SK-N-SH (cell line): ENCODE results near the gene ASMTL. TPM values are rescaled to one million over a fixed set of nuclear protein-coding genes. Genes with fewer than 3 reads are reported as not detected.

ENCODE experiments used
- CTCF ChIA-PET: fragments of 300-600, 350-600 bp; formaldehyde crosslinking; extraction: SDS; loops from one replicate; lab custom pipeline; 2021; lab: Yijun Ruan, JAX
- POLR2A ChIA-PET: fragments of 350-600 bp; sonication (Branson Sonifier 250); formaldehyde crosslinking; extraction: SDS; loops from one replicate; lab custom pipeline; 2020; ENCODE audit warnings: antibody characterized with exemption, inconsistent platforms; lab: Yijun Ruan, JAX
- DNase-seq: peaks from one replicate; pipeline ENCODE4 v3.0.0; 2012
- H2AFZ ChIP-seq: fragments of 200-600 bp; sonication (generic); 2 replicates; pipeline ENCODE4 v1.8.1; 2016; ENCODE audit warnings: antibody characterized with exemption, mild to moderate bottlenecking, low read depth
- H3F3A ChIP-seq: fragments of 200-600 bp; sonication (generic); replicated peaks from 2 replicates; pipeline ENCODE3; 2016; ENCODE audit warnings: antibody characterized with exemption, mild to moderate bottlenecking; ENCODE audit not compliant: insufficient read depth
- H3K27ac ChIP-seq, 2 experiments: fragments of 200-500 bp in 1 of 2; fragments of 200-600 bp in 1 of 2; sonication (Bioruptor generic) in 1 of 2; sonication (generic), shearing (Covaris generic) in 1 of 2; 2 replicates each; pipeline versions ENCODE4 v1.5.1 to v1.6.1; 2014 to 2016; ENCODE audit warnings: low read depth in 2 of 2, inconsistent platforms in 1 of 2, low read length in 1 of 2, mild to moderate bottlenecking in 1 of 2, mixed read lengths in 1 of 2
- H3K27me3 ChIP-seq: fragments of 200-600 bp; sonication (generic), shearing (Covaris generic); 2 replicates; pipeline ENCODE4 v1.6.1; 2016; ENCODE audit warnings: mixed run types; ENCODE audit not compliant: insufficient read depth
- H3K36me3 ChIP-seq, 2 experiments: fragments of 200-500 bp in 1 of 2; fragments of 200-600 bp in 1 of 2; sonication (Bioruptor generic) in 1 of 2; sonication (generic) in 1 of 2; replicated peaks in 1 of 2; 2 replicates each; pipeline versions ENCODE3 to v1.5.1; 2014 to 2016; ENCODE audit warnings: low read length in 1 of 2, mild to moderate bottlenecking in 1 of 2; ENCODE audit not compliant: insufficient read depth in 2 of 2, control insufficient read depth in 1 of 2
- H3K4me1 ChIP-seq, 2 experiments: fragments of 200-500 bp in 1 of 2; fragments of 200-600 bp in 1 of 2; sonication (Bioruptor generic) in 1 of 2; sonication (generic), shearing (Covaris generic) in 1 of 2; 2 replicates each; pipeline versions ENCODE4 v1.5.1 to v1.6.1; 2014 to 2016; ENCODE audit warnings: low read depth in 1 of 2, low read length in 1 of 2, mixed run types in 1 of 2; ENCODE audit not compliant: insufficient read depth in 2 of 2, control insufficient read depth in 1 of 2
- H3K4me2 ChIP-seq: fragments of 200-600 bp; sonication (generic), shearing (Covaris generic); 2 replicates; pipeline ENCODE4 v1.6.1; 2017; ENCODE audit warnings: mixed run types
- H3K4me3 ChIP-seq, 2 experiments: fragments of 200-500 bp in 1 of 2; fragments of 200-600 bp in 1 of 2; sonication (Bioruptor generic) in 1 of 2; sonication (generic), shearing (Covaris generic) in 1 of 2; 2 replicates each; pipeline versions ENCODE4 v1.5.1 to v1.8.1; 2014 to 2016; ENCODE audit warnings: low read depth in 2 of 2, inconsistent platforms in 1 of 2, low read length in 1 of 2, mild to moderate bottlenecking in 1 of 2, mixed read lengths in 1 of 2, moderate library complexity in 1 of 2
- H3K79me2 ChIP-seq: fragments of 200-600 bp; sonication (generic); 2 replicates; pipeline ENCODE4 v1.8.1; 2017; ENCODE audit warnings: mild to moderate bottlenecking; ENCODE audit not compliant: insufficient read depth
- H3K9ac ChIP-seq: fragments of 200-600 bp; sonication (generic); 2 replicates; pipeline ENCODE4 v1.6.1; 2017; ENCODE audit warnings: mixed run types
- H3K9me2 ChIP-seq: fragments of 200-600 bp; sonication (generic); 2 replicates; pipeline ENCODE4 v1.6.1; 2017; ENCODE audit warnings: mixed run types
- H3K9me3 ChIP-seq: fragments of 200-600 bp; sonication (generic); 2 replicates; pipeline ENCODE4 v1.6.1; 2017; ENCODE audit warnings: mixed run types, mild to moderate bottlenecking, moderate library complexity
- H4K20me1 ChIP-seq: fragments of 200-600 bp; sonication (generic); 2 replicates; pipeline ENCODE4 v1.6.1; 2017; ENCODE audit warnings: mild to moderate bottlenecking, mixed run types; ENCODE audit not compliant: insufficient read depth
- ELF1 ChIP-seq: IDR thresholded peaks from 2 replicates; pipeline ENCODE4 v1.4.0; 2012
- EP300 ChIP-seq, 2 experiments: IDR thresholded peaks; 2 replicates each; pipeline versions ENCODE4 v1.4.0 to v1.6.1; 2012; ENCODE audit warnings: borderline replicate concordance in 1 of 2, low read depth in 1 of 2, low read length in 1 of 2
- EZH2phosphoT487 ChIP-seq: fragments of 200-600 bp; sonication (generic); IDR thresholded peaks from 2 replicates; pipeline ENCODE4 v1.6.1; 2017; ENCODE audit warnings: low read depth, mixed run types, mild to moderate bottlenecking, antibody characterized with exemption, moderate library complexity, borderline replicate concordance
- FOXJ3 ChIP-seq: sonication (generic); formaldehyde crosslinking; IDR thresholded peaks from 2 replicates; pipeline ENCODE4 v1.5.1; 2020; ENCODE audit warnings: mild to moderate bottlenecking, missing genetic modification reagents
- FOXM1 ChIP-seq: IDR thresholded peaks from 2 replicates; pipeline ENCODE4 v1.4.0; 2012; ENCODE audit warnings: low read depth, mild to moderate bottlenecking
- IRF3 ChIP-seq: fragments of 150-350 bp; IDR thresholded peaks from 2 replicates; pipeline ENCODE4 v1.6.1; 2016; ENCODE audit warnings: mild to moderate bottlenecking, low read depth, low read length
- MAX ChIP-seq: IDR thresholded peaks from 2 replicates; pipeline ENCODE4 v1.4.0; 2012; ENCODE audit warnings: low read depth
- NFIC ChIP-seq: IDR thresholded peaks from 2 replicates; pipeline ENCODE4 v1.4.0; 2012; ENCODE audit warnings: borderline replicate concordance
- NRF1 ChIP-seq: IDR thresholded peaks from 2 replicates; pipeline ENCODE4 v1.6.1; 2012; ENCODE audit warnings: low read depth, mild to moderate bottlenecking, low read length
- RCOR1 ChIP-seq: fragments of 150-350 bp; IDR thresholded peaks from 2 replicates; pipeline ENCODE4 v1.6.1; 2017; ENCODE audit warnings: antibody characterized with exemption, low read length
- RXRA ChIP-seq: IDR thresholded peaks from 2 replicates; pipeline ENCODE4 v1.4.0; 2012; ENCODE audit warnings: low read depth, mild to moderate bottlenecking, borderline replicate concordance
- TAF1 ChIP-seq: IDR thresholded peaks from 2 replicates; pipeline ENCODE4 v1.6.1; 2012; ENCODE audit warnings: low read depth, mild to moderate bottlenecking, low read length, moderate library complexity, borderline replicate concordance
- TCF12 ChIP-seq: IDR thresholded peaks from 2 replicates; pipeline ENCODE4 v1.4.0; 2012
- TEAD4 ChIP-seq: IDR thresholded peaks from 2 replicates; pipeline ENCODE4 v1.4.0; 2012; ENCODE audit warnings: mild to moderate bottlenecking, borderline replicate concordance; ENCODE audit not compliant: insufficient read depth
- WGBS: methylation state at CpG from one replicate; pipeline ENCODE4 v1.1.6; 2017; ENCODE audit warnings: low lambda C conversion rate; 5-methylcytosine and 5-hydroxymethylcytosine counted together
- polyA plus RNA-seq, 3 experiments: library from polyadenylated mRNA; depleted of rRNA; stranded (reverse); fragments of >200 nt; gene quantifications; 2 replicates each; pipeline ENCODE4 v1.2.3, GENCODE V29; 2012
- TF ChIP-seq, protein P1 (sequence below): IDR thresholded peaks from 2 replicates; pipeline ENCODE4 v1.6.1; 2012; ENCODE audit warnings: mild to moderate bottlenecking, low read depth, low read length, moderate library complexity
- TF ChIP-seq, protein P2 (sequence below): fragments of 150-350 bp; IDR thresholded peaks from 2 replicates; pipeline ENCODE4 v1.6.1; 2017; ENCODE audit warnings: antibody characterized with exemption, low read length, low read depth, borderline replicate concordance

The ASMTL gene
- polyA plus RNA-seq, 1 of the 3 experiments (the other 2 are of a cell fraction) = 37.7 TPM

GRCh38 chrX:1397441-1398270 is 55.1 kb downstream of the ASMTL start:
- Histone ChIP-seq H3K79me2 (peaks cover 37% of the 10 kb centered on the region), H4K20me1 (no peaks in the 10 kb centered on the region), H3K4me1 (peaks cover 0 to 7% of the 10 kb centered on the region in 2 experiments; a peak in 1 of 4 replicates), H3K9ac (no peak overlapping the region), H3K9me3 (no peaks in the 10 kb centered on the region), H3K36me3 (peaks cover 0 to 6% of the 10 kb centered on the region in 2 experiments), H3F3A (no peaks in the 10 kb centered on the region), H3K4me2 (no peak overlapping the region), H3K27me3 (no peaks in the 10 kb centered on the region), H3K4me3 (no peak overlapping the region), H3K27ac (no peak overlapping the region), H2AFZ (no peak overlapping the region), H3K9me2 (no peaks in the 10 kb centered on the region)
- no peak for DNase-seq
- ChIA-PET POLR2A (no interaction called here), CTCF (no interaction called here)
- WGBS = 90% methylated on average over 28 of the region's 29 CpGs
- no peak for TF ChIP-seq NFIC
- no peak for TF ChIP-seq MAX
- no peak for TF ChIP-seq ELF1
- no peak for TF ChIP-seq RXRA
- no peak for TF ChIP-seq TAF1
- no peak for TF ChIP-seq FOXM1
- no peak for TF ChIP-seq EZH2phosphoT487
- TF ChIP-seq FOXJ3 (CRISPR knock-in tag) = no peak
- no peak for TF ChIP-seq TEAD4
- TF ChIP-seq RCOR1 = no peak
- TF ChIP-seq TCF12 = no peak
- TF ChIP-seq, protein P1, sequence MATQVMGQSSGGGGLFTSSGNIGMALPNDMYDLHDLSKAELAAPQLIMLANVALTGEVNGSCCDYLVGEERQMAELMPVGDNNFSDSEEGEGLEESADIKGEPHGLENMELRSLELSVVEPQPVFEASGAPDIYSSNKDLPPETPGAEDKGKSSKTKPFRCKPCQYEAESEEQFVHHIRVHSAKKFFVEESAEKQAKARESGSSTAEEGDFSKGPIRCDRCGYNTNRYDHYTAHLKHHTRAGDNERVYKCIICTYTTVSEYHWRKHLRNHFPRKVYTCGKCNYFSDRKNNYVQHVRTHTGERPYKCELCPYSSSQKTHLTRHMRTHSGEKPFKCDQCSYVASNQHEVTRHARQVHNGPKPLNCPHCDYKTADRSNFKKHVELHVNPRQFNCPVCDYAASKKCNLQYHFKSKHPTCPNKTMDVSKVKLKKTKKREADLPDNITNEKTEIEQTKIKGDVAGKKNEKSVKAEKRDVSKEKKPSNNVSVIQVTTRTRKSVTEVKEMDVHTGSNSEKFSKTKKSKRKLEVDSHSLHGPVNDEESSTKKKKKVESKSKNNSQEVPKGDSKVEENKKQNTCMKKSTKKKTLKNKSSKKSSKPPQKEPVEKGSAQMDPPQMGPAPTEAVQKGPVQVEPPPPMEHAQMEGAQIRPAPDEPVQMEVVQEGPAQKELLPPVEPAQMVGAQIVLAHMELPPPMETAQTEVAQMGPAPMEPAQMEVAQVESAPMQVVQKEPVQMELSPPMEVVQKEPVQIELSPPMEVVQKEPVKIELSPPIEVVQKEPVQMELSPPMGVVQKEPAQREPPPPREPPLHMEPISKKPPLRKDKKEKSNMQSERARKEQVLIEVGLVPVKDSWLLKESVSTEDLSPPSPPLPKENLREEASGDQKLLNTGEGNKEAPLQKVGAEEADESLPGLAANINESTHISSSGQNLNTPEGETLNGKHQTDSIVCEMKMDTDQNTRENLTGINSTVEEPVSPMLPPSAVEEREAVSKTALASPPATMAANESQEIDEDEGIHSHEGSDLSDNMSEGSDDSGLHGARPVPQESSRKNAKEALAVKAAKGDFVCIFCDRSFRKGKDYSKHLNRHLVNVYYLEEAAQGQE = no peak
- TF ChIP-seq EP300 (IDR thresholded peaks at IDR 0.05; ENCODE audit: borderline replicate concordance in 1 of 2, low read depth in 1 of 2, low read length in 1 of 2) = no peak
- no peak for TF ChIP-seq NRF1

GRCh38 chrX:1397001-1397400 is 55.7 kb downstream of the ASMTL start:
- ChIA-PET CTCF (no interaction called here), POLR2A (no interaction called here)
- no peaks in the 10 kb centered on the region for H3K9me3 ChIP-seq
- WGBS = 91% methylated on average over 6 of the region's 15 CpGs
- no peak for DNase-seq
- peaks cover 0 to 7% of the 10 kb centered on the region in 2 experiments; a peak in 1 of 4 replicates for H3K4me1 ChIP-seq
- H3K9ac ChIP-seq = no peak overlapping the region
- no peaks in the 10 kb centered on the region for H3K9me2 ChIP-seq
- no peak overlapping the region for H3K4me2 ChIP-seq
- H3K79me2 ChIP-seq = peaks cover 37% of the 10 kb centered on the region
- no peaks in the 10 kb centered on the region for H3K27me3 ChIP-seq
- H2AFZ ChIP-seq = no peak overlapping the region
- H3K4me3 ChIP-seq = no peak overlapping the region
- no peaks in the 10 kb centered on the region for H3F3A ChIP-seq
- TF ChIP-seq EP300 (IDR thresholded peaks at IDR 0.05; ENCODE audit: borderline replicate concordance in 1 of 2, low read depth in 1 of 2, low read length in 1 of 2) = no peak
- TF ChIP-seq, protein P2, sequence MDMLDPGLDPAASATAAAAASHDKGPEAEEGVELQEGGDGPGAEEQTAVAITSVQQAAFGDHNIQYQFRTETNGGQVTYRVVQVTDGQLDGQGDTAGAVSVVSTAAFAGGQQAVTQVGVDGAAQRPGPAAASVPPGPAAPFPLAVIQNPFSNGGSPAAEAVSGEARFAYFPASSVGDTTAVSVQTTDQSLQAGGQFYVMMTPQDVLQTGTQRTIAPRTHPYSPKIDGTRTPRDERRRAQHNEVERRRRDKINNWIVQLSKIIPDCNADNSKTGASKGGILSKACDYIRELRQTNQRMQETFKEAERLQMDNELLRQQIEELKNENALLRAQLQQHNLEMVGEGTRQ = no peak
- TF ChIP-seq IRF3 = no peak
- no peaks in the 10 kb centered on the region for H4K20me1 ChIP-seq
- H3K27ac ChIP-seq = no peak overlapping the region
- H3K36me3 ChIP-seq = peaks cover 0 to 6% of the 10 kb centered on the region in 2 experiments
